ENCODE measurements around the gene NOL7. TPM values are rescaled to one million over a fixed set of nuclear protein-coding genes. Genes with fewer than 3 reads are reported as not detected.

NOL7 gene
- total RNA-seq, 1 experiment from 2014 or later: 73.7 TPM

DNA sequence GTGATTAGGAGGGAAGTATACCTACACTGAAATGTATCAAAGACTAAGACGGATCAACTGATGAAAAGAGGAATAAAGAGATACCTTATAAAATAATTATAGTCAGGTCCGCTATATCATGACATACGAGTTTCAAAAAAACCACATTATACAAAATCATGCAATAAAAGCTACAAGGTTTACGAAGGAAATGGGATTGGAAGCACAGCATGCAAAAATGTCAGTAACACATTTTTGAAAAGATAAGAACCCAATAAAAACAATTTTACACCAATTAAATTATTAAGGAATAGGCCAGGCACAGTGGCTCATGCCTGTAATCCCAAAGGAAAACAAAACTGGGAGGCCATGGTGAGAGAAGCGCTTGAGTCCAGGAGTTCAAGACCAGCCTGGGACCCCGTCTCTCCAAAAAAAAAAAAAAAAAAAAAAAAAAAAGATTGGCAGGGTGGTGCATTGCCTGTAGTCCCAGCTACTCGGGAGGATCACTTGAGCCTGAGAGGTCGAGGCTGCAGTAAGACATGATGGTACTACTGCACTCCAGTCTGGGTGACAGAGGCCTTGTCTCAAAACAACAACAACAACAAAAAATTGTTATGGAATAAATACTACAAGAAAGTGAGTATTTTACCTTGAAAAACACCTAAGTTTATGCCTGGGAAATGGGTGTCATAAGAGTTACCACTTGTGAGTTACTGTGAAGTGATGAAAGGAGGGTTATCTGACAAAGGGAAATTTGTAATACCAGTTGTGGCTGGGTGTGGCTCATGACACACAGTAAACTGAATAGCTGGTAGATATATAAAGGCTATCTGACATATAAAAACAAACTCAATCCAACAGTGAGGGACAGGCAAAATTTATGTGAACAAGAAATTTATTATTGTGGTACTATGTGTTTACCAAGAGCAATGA is 51.3 kb downstream of the NOL7 start:
- no peaks in the 10 kb centered on the region for H3K9me2 ChIP-seq (ENCODE audit: insufficient read depth)
- RAD21 ChIA-PET (ENCODE audit: low non-redundant PET in 1 of 2, low total read pairs in 2 of 2, uncharacterized antibody in 2 of 2, unreplicated experiment in 2 of 2): no interaction called here
- H3K27ac ChIP-seq (ENCODE audit: low read depth, low read length): no peak overlapping the region
- H2AFZ ChIP-seq (ENCODE audit: low read depth, low read length, poor library complexity, severe bottlenecking): no peak overlapping the region
- no peak for TF ChIP-seq ZNF274 (IDR thresholded peaks at IDR 0.05; ENCODE audit: low read depth, low read length)
- no peak for TF ChIP-seq RAD21 (IDR thresholded peaks at IDR 0.05; ENCODE audit: low read depth)
- TF ChIP-seq SP1 (IDR thresholded peaks at IDR 0.05; ENCODE audit: low read depth): no peak
- TF ChIP-seq YY1 (IDR thresholded peaks at IDR 0.05; ENCODE audit: extremely low read depth, insufficient replicate concordance, low read depth, low read length): no peak
- no peak for TF ChIP-seq FOSL1 (IDR thresholded peaks at IDR 0.05; ENCODE audit: low read depth)
- TF ChIP-seq POLR2A (IDR thresholded peaks at IDR 0.05; ENCODE audit: borderline replicate concordance, extremely low read depth, insufficient read depth, insufficient read length): no peak
- no peak for TF ChIP-seq EZH2phosphoT487 (IDR thresholded peaks at IDR 0.05; ENCODE audit: borderline replicate concordance)
- no peak for TF ChIP-seq EZH2 (IDR thresholded peaks at IDR 0.05)
- no peak overlapping the region for H3K9ac ChIP-seq (ENCODE audit: low read length)
- POLR2A ChIA-PET: interaction anchor here (0.7 kb wide), 1 partner anchor 16 kb away, joined by 6 read pairs; no protein-coding TSS in a partner anchor
- CTCF ChIA-PET: no interaction called here
- peaks cover 99% of the 10 kb centered on the region for H3K79me2 ChIP-seq (ENCODE audit: insufficient read depth, low read length)
- DNase-seq (ENCODE audit: low read depth, low spot score): no peak
- peaks cover 5% of the 10 kb centered on the region; the same call in 1 of the 2 replicates for H4K20me1 ChIP-seq (ENCODE audit: insufficient read depth)
- no TSS peak for BruUV-seq (replicated peaks)
- no peak for ATAC-seq
- intact Hi-C loops (cut with micrococcal nuclease): no loop called here
- no peak overlapping the region for H3K4me2 ChIP-seq (ENCODE audit: low read length)
- no peaks in the 10 kb centered on the region for H3K36me3 ChIP-seq (ENCODE audit: control insufficient read depth in 1 of 2, insufficient read depth in 2 of 2, low read length in 2 of 2)
- no peaks in the 10 kb centered on the region for H3K9me3 ChIP-seq (ENCODE audit: control insufficient read depth in 1 of 2, insufficient read depth in 1 of 2, low read depth in 1 of 2, low read length in 2 of 2)
- H3K27me3 ChIP-seq (ENCODE audit: insufficient read depth, low read length): no peaks in the 10 kb centered on the region
- H3K4me1 ChIP-seq (ENCODE audit: control insufficient read depth in 1 of 2, insufficient read depth in 2 of 2, low read length in 2 of 2): peaks cover 0 to 5% of the 10 kb centered on the region in 2 experiments; a peak in 1 of 4 replicates
- H3K4me3 ChIP-seq (replicated peaks in 1 of 2; ENCODE audit: low read depth in 1 of 2, low read length in 2 of 2): no peak overlapping the region

DNA sequence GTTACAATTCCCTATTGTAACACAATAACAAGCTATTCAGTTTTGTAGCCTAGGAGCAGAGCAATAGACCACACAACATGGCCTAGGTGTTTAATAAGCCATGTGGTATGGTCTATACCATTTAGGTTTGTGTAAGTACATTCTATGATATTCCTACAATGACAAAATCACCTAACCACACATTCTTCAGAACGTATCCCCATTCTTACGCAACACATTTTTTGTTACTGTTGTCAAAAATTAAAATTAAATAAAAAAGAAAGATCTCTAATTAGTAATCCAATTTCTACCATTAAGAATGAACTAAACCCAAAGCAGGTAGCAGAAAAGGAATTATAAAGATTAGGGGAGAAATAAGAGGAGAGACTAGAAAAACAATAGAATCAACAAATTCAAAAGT is 52.5 kb downstream of the NOL7 start:
- no TSS peak for BruUV-seq (replicated peaks)
- TF ChIP-seq POLR2A (IDR thresholded peaks at IDR 0.05; ENCODE audit: borderline replicate concordance, extremely low read depth, insufficient read depth, insufficient read length) (no peak), CEBPB (IDR thresholded peaks at IDR 0.05; ENCODE audit: low read depth) (0 out of 2 replicates have a peak, but pooled peaks have one; percentile 13)
- H3K4me3 ChIP-seq (replicated peaks in 1 of 2; ENCODE audit: low read depth in 1 of 2, low read length in 2 of 2): no peak overlapping the region
- H3K36me3 ChIP-seq (ENCODE audit: control insufficient read depth in 1 of 2, insufficient read depth in 2 of 2, low read length in 2 of 2): no peaks in the 10 kb centered on the region
- no peak overlapping the region for H3K9ac ChIP-seq (ENCODE audit: low read length)
- H3K9me2 ChIP-seq (ENCODE audit: insufficient read depth): no peaks in the 10 kb centered on the region
- no peaks in the 10 kb centered on the region for H3K27me3 ChIP-seq (ENCODE audit: insufficient read depth, low read length)
- DNase-seq (ENCODE audit: low read depth, low spot score) (no peak), ATAC-seq (no peak)
- H3K4me1 ChIP-seq (ENCODE audit: control insufficient read depth in 1 of 2, insufficient read depth in 2 of 2, low read length in 2 of 2): peaks cover 0 to 5% of the 10 kb centered on the region in 2 experiments; a peak in 1 of 4 replicates
- peaks cover 5% of the 10 kb centered on the region; the same call in 1 of the 2 replicates for H4K20me1 ChIP-seq (ENCODE audit: insufficient read depth)
- intact Hi-C loops (cut with micrococcal nuclease): no loop called here
- H2AFZ ChIP-seq (ENCODE audit: low read depth, low read length, poor library complexity, severe bottlenecking): no peak overlapping the region
- POLR2A ChIA-PET: no interaction called here
- RAD21 ChIA-PET (ENCODE audit: low non-redundant PET in 1 of 2, low total read pairs in 2 of 2, uncharacterized antibody in 2 of 2, unreplicated experiment in 2 of 2): no interaction called here
- peaks cover 99% of the 10 kb centered on the region for H3K79me2 ChIP-seq (ENCODE audit: insufficient read depth, low read length)
- H3K9me3 ChIP-seq (ENCODE audit: control insufficient read depth in 1 of 2, insufficient read depth in 1 of 2, low read depth in 1 of 2, low read length in 2 of 2): no peaks in the 10 kb centered on the region
- H3K4me2 ChIP-seq (ENCODE audit: low read length): no peak overlapping the region
- no peak overlapping the region for H3K27ac ChIP-seq (ENCODE audit: low read depth, low read length)
- CTCF ChIA-PET: no interaction called here
